HUES64 (cell line): ENCODE results near the gene HOXB5.

Experiments
- H3K27ac ChIP-seq: 2 replicates; pipeline ENCODE4 v1.7.0; 2013; ENCODE audit warnings: low read depth, low read length, inconsistent platforms
- H3K27me3 ChIP-seq: 2 replicates; pipeline ENCODE4 v1.6.1; 2013; ENCODE audit warnings: mild to moderate bottlenecking, low read length; ENCODE audit not compliant: insufficient read depth
- H3K36me3 ChIP-seq: 2 replicates; pipeline ENCODE4 v1.6.1; 2013; ENCODE audit warnings: mild to moderate bottlenecking, low read length; ENCODE audit not compliant: insufficient read depth
- H3K4me1 ChIP-seq: 2 replicates; pipeline ENCODE4 v1.6.1; 2013; ENCODE audit warnings: mild to moderate bottlenecking, low read length, moderate library complexity; ENCODE audit not compliant: insufficient read depth
- H3K4me3 ChIP-seq: 2 replicates; pipeline ENCODE4 v1.5.1; 2013; ENCODE audit warnings: mild to moderate bottlenecking, low read length, moderate library complexity
- H3K9ac ChIP-seq: 2 replicates; pipeline ENCODE4 v1.6.1; 2013; ENCODE audit warnings: mild to moderate bottlenecking, low read depth, low read length
- H3K9me3 ChIP-seq: 2 replicates; pipeline ENCODE4 v1.6.1; 2013; ENCODE audit warnings: low read depth, low read length; ENCODE audit not compliant: insufficient read depth
- WGBS: fragments of 150-250, 120-280 bp; methylation state at CpG from one replicate; pipeline ENCODE4 v1.1.7; 2013; ENCODE audit warnings: missing lambda C conversion rate; 5-methylcytosine and 5-hydroxymethylcytosine counted together

Gene HOXB5

GRCh38 chr17:48571826-48572417, 21.7 kb downstream of the HOXB5 start:
- 9% methylated on average over 1 of the region's 1 CpG for WGBS
- no peak overlapping the region for H3K4me3 ChIP-seq
- H3K4me1 ChIP-seq, result peaks cover 26% of the 10 kb centered on the region
- no peaks in the 10 kb centered on the region for H3K36me3 ChIP-seq
- peaks cover 100% of the 10 kb centered on the region for H3K27me3 ChIP-seq
- H3K9ac ChIP-seq, result no peak overlapping the region
- H3K9me3 ChIP-seq, result no peaks in the 10 kb centered on the region
- no peak overlapping the region for H3K27ac ChIP-seq

- Histone ChIP-seq H3K27ac (no peak overlapping the region), H3K27me3 (peaks cover 100% of the 10 kb centered on the region), H3K4me1 (peaks cover 26% of the 10 kb centered on the region), H3K9me3 (no peaks in the 10 kb centered on the region), H3K36me3 (no peaks in the 10 kb centered on the region), H3K4me3 (no peak overlapping the region), H3K9ac (no peak overlapping the region)
- 2% methylated on average over 26 of the region's 26 CpGs for WGBS
Measured at GRCh38 chr17:48571024-48571818, 22.4 kb downstream of the HOXB5 start.

GRCh38 chr17:48570325-48571023, 23.1 kb downstream of the HOXB5 start:
- Histone ChIP-seq H3K4me1 (peaks cover 26% of the 10 kb centered on the region), H3K27me3 (peaks cover 100% of the 10 kb centered on the region), H3K36me3 (no peaks in the 10 kb centered on the region), H3K27ac (no peak overlapping the region), H3K9me3 (no peaks in the 10 kb centered on the region), H3K4me3 (no peak overlapping the region), H3K9ac (no peak overlapping the region)
- WGBS, result 3% methylated on average over 19 of the region's 19 CpGs

GRCh38 chr17:48569674-48570324, 23.8 kb downstream of the HOXB5 start:
- Histone ChIP-seq H3K27ac (no peak overlapping the region), H3K36me3 (no peaks in the 10 kb centered on the region), H3K27me3 (peaks cover 100% of the 10 kb centered on the region), H3K9me3 (no peaks in the 10 kb centered on the region), H3K4me3 (no peak overlapping the region), H3K9ac (no peak overlapping the region), H3K4me1 (peaks cover 27% of the 10 kb centered on the region)
- WGBS, result 2% methylated on average over 6 of the region's 6 CpGs

GRCh38 chr17:48569240-48569582, 24.4 kb downstream of the HOXB5 start:
- Histone ChIP-seq H3K27ac (no peak overlapping the region), H3K27me3 (peaks cover 100% of the 10 kb centered on the region), H3K9ac (no peak overlapping the region), H3K9me3 (no peaks in the 10 kb centered on the region), H3K4me3 (no peak overlapping the region), H3K36me3 (no peaks in the 10 kb centered on the region), H3K4me1 (peaks cover 31% of the 10 kb centered on the region)
- WGBS, result 4% methylated on average over 1 of the region's 3 CpGs

- Histone ChIP-seq H3K27ac (no peak overlapping the region), H3K9me3 (no peaks in the 10 kb centered on the region), H3K4me1 (peaks cover 31% of the 10 kb centered on the region), H3K4me3 (no peak overlapping the region), H3K36me3 (no peaks in the 10 kb centered on the region), H3K9ac (no peak overlapping the region), H3K27me3 (peaks cover 100% of the 10 kb centered on the region)
- WGBS, result 3% methylated on average over 30 of the region's 33 CpGs
Measured at GRCh38 chr17:48568499-48569239, 24.9 kb downstream of the HOXB5 start.

- no peaks in the 10 kb centered on the region for H3K9me3 ChIP-seq
- no peak overlapping the region for H3K4me3 ChIP-seq
- H3K4me1 ChIP-seq, result peaks cover 31% of the 10 kb centered on the region
- H3K36me3 ChIP-seq, result no peaks in the 10 kb centered on the region
- H3K27me3 ChIP-seq, result peaks cover 100% of the 10 kb centered on the region
- 8% methylated on average over 2 of the region's 2 CpGs for WGBS
- no peak overlapping the region for H3K27ac ChIP-seq
- H3K9ac ChIP-seq, result no peak overlapping the region
Measured at GRCh38 chr17:48567646-48568354, 25.8 kb downstream of the HOXB5 start.

GRCh38 chr17:48567209-48567608, 26.4 kb downstream of the HOXB5 start:
- 15% methylated on average over 6 of the region's 6 CpGs for WGBS
- no peak overlapping the region for H3K27ac ChIP-seq
- H3K9me3 ChIP-seq, result no peaks in the 10 kb centered on the region
- peaks cover 100% of the 10 kb centered on the region for H3K27me3 ChIP-seq
- peaks cover 31% of the 10 kb centered on the region for H3K4me1 ChIP-seq
- no peak overlapping the region for H3K9ac ChIP-seq
- no peaks in the 10 kb centered on the region for H3K36me3 ChIP-seq
- H3K4me3 ChIP-seq, result no peak overlapping the region

- no peaks in the 10 kb centered on the region for H3K36me3 ChIP-seq
- peaks cover 100% of the 10 kb centered on the region for H3K27me3 ChIP-seq
- no peaks in the 10 kb centered on the region for H3K9me3 ChIP-seq
- H3K27ac ChIP-seq, result no peak overlapping the region
- H3K4me1 ChIP-seq, result peaks cover 31% of the 10 kb centered on the region
- no peak overlapping the region for H3K4me3 ChIP-seq
- H3K9ac ChIP-seq, result no peak overlapping the region
- WGBS, result 0% methylated on average over 1 of the region's 2 CpGs
Measured at GRCh38 chr17:48566717-48567116, 26.9 kb downstream of the HOXB5 start.

GRCh38 chr17:48565925-48566710, 27.5 kb downstream of the HOXB5 start:
- Histone ChIP-seq H3K36me3 (no peaks in the 10 kb centered on the region), H3K4me3 (no peak overlapping the region), H3K4me1 (peaks cover 29% of the 10 kb centered on the region), H3K27me3 (peaks cover 100% of the 10 kb centered on the region), H3K27ac (no peak overlapping the region), H3K9ac (no peak overlapping the region), H3K9me3 (no peaks in the 10 kb centered on the region)
- 4% methylated on average over 4 of the region's 4 CpGs for WGBS
